SU-DHL-6 (cell line): Measurements from ENCODE around the gene MUC2.

Experiments
- H2AFZ ChIP-seq: fragments of 200-600 bp; sonication (generic); 2 replicates; pipeline ENCODE4 v1.6.1; 2014; ENCODE audit warnings: low read depth, mild to moderate bottlenecking, moderate library complexity, mixed read lengths, antibody characterized with exemption, low read length; ENCODE audit not compliant: severe bottlenecking
- H3F3A ChIP-seq: fragments of 200-600 bp; shearing (Covaris generic); 2 replicates; pipeline ENCODE4 v1.6.0; 2016; ENCODE audit warnings: antibody characterized with exemption, mild to moderate bottlenecking; ENCODE audit not compliant: insufficient read depth
- H3K27ac ChIP-seq: fragments of 200-600 bp; sonication (generic); 2 replicates; pipeline ENCODE4 v1.5.1; 2016; ENCODE audit warnings: low read depth, mild to moderate bottlenecking, low read length, moderate library complexity, mixed read lengths
- H3K27me3 ChIP-seq: fragments of 200-600 bp; sonication (generic), shearing (Covaris generic); 2 replicates; pipeline ENCODE4 v1.6.0; 2014; ENCODE audit warnings: mild to moderate bottlenecking, low read length
- H3K36me3 ChIP-seq: fragments of 200-600 bp; sonication (generic); 2 replicates; pipeline ENCODE4 v1.6.1; 2014; ENCODE audit warnings: mild to moderate bottlenecking, low read length, mixed read lengths
- H3K4me2 ChIP-seq: fragments of 300-600, 200-600 bp; shearing (Covaris generic), sonication (generic); 2 replicates; pipeline ENCODE4 v1.6.0; 2014; ENCODE audit warnings: low read length, low read depth, mild to moderate bottlenecking; ENCODE audit not compliant: poor library complexity, severe bottlenecking
- H3K4me3 ChIP-seq: fragments of 200-600 bp; sonication (generic); 2 replicates; pipeline ENCODE4 v1.5.1; 2014; ENCODE audit warnings: antibody characterized with exemption, low read length, mild to moderate bottlenecking, mixed read lengths; ENCODE audit not compliant: insufficient read depth, poor library complexity, severe bottlenecking
- H3K79me2 ChIP-seq: fragments of 200-600 bp; sonication (generic); 2 replicates; pipeline ENCODE4 v1.6.1; 2014; ENCODE audit warnings: mild to moderate bottlenecking, low read length, moderate library complexity; ENCODE audit not compliant: insufficient read depth
- H3K9ac ChIP-seq: fragments of 200-600 bp; sonication (generic); 2 replicates; pipeline ENCODE4 v1.7.0; 2014; ENCODE audit warnings: mild to moderate bottlenecking, low read length
- H3K9me2 ChIP-seq: fragments of 200-600 bp; sonication (generic); replicated peaks from 2 replicates; pipeline ENCODE4 v1.6.1; 2014; ENCODE audit warnings: low read length; ENCODE audit not compliant: insufficient read depth
- H3K9me3 ChIP-seq: fragments of 200-600 bp; sonication (generic); 2 replicates; pipeline ENCODE4 v1.6.1; 2014; ENCODE audit warnings: low read length, mixed read lengths; ENCODE audit not compliant: insufficient read depth
- H4K20me1 ChIP-seq: fragments of 200-600 bp; sonication (generic); 2 replicates; pipeline ENCODE4 v1.6.1; 2014; ENCODE audit warnings: low read depth, mild to moderate bottlenecking, antibody characterized with exemption, low read length, moderate library complexity, mixed read lengths
- EZH2phosphoT487 ChIP-seq: fragments of 200-600 bp; sonication (generic), shearing (Covaris generic); conservative IDR thresholded peaks from 2 replicates; pipeline ENCODE4 v1.6.1; 2018; ENCODE audit warnings: mild to moderate bottlenecking, antibody characterized with exemption, low read length, moderate library complexity, mixed read lengths
- TF ChIP-seq, protein P1 (sequence below): fragments of 200-600 bp; sonication (generic); IDR thresholded peaks from one replicate; pipeline ENCODE4 v1.5.1; 2017; ENCODE audit warnings: antibody characterized with exemption, mild to moderate bottlenecking, low read length, moderate library complexity; ENCODE audit not compliant: insufficient read depth, poor library complexity, severe bottlenecking

The MUC2 gene

DNA sequence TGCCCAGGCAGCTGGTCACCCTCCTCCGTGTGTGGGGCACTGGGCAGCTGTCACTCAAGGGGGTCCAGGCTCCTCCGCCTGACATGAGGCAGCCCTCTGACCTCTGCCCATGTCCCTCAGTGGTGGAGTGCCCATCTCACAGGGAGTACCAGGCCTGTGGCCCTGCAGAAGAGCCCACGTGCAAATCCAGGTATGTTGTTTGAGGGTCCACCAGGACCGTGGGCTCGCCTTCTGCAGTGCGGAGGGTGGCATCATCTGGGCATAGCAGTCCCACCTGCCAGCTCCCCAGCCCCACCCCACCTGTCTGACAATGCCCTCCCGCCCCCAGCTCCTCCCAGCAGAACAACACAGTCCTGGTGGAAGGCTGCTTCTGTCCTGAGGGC, 30.5 kb downstream of the MUC2 start:
- Histone ChIP-seq H3K4me2 (no peak overlapping the region), H3F3A (no peaks in the 10 kb centered on the region), H4K20me1 (no peaks in the 10 kb centered on the region), H3K9ac (no peak overlapping the region), H3K27ac (no peak overlapping the region), H3K9me3 (no peaks in the 10 kb centered on the region), H3K4me3 (no peak overlapping the region), H3K79me2 (no peaks in the 10 kb centered on the region), H2AFZ (no peak overlapping the region), H3K27me3 (no peaks in the 10 kb centered on the region), H3K36me3 (no peaks in the 10 kb centered on the region), H3K9me2 (no peaks in the 10 kb centered on the region)
- TF ChIP-seq, protein P1, sequence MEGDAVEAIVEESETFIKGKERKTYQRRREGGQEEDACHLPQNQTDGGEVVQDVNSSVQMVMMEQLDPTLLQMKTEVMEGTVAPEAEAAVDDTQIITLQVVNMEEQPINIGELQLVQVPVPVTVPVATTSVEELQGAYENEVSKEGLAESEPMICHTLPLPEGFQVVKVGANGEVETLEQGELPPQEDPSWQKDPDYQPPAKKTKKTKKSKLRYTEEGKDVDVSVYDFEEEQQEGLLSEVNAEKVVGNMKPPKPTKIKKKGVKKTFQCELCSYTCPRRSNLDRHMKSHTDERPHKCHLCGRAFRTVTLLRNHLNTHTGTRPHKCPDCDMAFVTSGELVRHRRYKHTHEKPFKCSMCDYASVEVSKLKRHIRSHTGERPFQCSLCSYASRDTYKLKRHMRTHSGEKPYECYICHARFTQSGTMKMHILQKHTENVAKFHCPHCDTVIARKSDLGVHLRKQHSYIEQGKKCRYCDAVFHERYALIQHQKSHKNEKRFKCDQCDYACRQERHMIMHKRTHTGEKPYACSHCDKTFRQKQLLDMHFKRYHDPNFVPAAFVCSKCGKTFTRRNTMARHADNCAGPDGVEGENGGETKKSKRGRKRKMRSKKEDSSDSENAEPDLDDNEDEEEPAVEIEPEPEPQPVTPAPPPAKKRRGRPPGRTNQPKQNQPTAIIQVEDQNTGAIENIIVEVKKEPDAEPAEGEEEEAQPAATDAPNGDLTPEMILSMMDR, result no peak
- TF ChIP-seq EZH2phosphoT487, result no peak

DNA sequence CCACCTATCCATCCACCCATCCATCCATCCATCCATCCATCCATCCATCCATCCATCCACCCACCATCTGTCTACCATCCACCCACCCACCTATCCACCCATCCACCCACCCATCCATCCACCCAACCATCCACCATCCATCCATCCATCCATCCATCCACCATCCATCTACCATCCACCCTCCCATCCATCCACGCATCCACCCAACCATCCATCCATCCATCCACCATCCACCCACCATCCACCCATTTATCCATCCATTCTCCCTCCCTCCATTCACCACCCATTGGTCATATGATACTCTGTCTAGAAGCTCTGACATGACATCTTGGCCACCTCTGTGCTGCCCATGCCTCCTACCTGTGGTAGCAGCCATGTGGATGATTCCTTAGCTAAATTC, 31.7 kb downstream of the MUC2 start:
- Histone ChIP-seq H3F3A (no peaks in the 10 kb centered on the region), H3K4me2 (no peak overlapping the region), H3K79me2 (no peaks in the 10 kb centered on the region), H3K9ac (no peak overlapping the region), H2AFZ (no peak overlapping the region), H3K4me3 (no peak overlapping the region), H3K36me3 (no peaks in the 10 kb centered on the region), H3K9me2 (no peaks in the 10 kb centered on the region), H3K27ac (no peak overlapping the region), H3K9me3 (no peaks in the 10 kb centered on the region), H3K27me3 (no peaks in the 10 kb centered on the region), H4K20me1 (no peaks in the 10 kb centered on the region)
- TF ChIP-seq, protein P1, result no peak
- no peak for TF ChIP-seq EZH2phosphoT487

DNA sequence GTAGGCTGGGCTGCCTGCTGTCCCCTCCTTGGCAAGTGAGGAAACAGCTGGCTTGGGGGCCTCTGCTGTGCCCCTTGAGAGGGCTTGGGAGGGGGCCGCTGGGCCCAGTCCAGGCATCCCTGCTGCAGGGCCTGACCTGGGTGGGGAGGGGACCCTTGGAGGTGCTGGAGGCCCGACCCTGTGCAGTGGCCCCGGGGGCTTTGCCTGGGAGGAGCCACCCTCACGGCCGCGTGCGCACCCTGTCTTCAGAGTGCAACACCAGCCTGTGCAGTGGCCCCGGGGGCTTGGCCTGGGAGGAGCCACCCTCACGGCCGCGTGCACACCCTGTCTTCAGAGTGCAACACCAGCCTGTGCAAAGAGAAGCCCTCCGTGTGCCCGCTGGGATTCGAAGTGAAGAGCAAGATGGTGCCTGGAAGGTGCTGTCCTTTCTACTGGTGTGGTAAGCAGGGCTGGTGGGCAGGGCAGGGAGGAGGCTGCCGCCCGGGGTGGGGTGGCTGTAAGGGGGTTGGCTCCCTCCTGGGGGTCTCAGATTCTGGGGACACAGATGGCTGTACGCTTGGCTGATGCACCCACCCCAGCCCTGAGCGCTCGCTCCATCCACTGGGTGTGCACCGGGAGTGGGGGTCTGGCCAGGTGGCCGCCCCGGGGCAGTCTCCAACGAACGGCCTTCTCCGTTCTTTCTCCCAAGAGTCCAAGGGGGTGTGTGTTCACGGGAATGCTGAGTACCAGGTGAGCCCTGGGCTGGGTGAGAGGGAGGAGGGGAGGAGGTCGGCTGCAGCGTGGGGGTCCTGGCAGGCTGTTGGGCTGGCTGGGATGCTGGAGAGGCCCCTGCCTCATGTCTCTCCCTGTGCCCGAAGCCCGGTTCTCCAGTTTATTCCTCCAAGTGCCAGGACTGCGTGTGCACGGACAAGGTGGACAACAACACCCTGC, 32.9 kb downstream of the MUC2 start:
- Histone ChIP-seq H3K9me2 (no peaks in the 10 kb centered on the region), H3F3A (no peaks in the 10 kb centered on the region), H3K4me2 (no peak overlapping the region), H3K27me3 (no peaks in the 10 kb centered on the region), H3K9ac (no peak overlapping the region), H2AFZ (no peak overlapping the region), H3K4me3 (no peak overlapping the region), H3K9me3 (no peaks in the 10 kb centered on the region), H3K27ac (no peak overlapping the region), H4K20me1 (no peaks in the 10 kb centered on the region), H3K36me3 (no peaks in the 10 kb centered on the region), H3K79me2 (no peaks in the 10 kb centered on the region)
- TF ChIP-seq, protein P1, result no peak
- TF ChIP-seq EZH2phosphoT487, result no peak
